ENCODE results near the gene APEH.

The APEH gene

DNA sequence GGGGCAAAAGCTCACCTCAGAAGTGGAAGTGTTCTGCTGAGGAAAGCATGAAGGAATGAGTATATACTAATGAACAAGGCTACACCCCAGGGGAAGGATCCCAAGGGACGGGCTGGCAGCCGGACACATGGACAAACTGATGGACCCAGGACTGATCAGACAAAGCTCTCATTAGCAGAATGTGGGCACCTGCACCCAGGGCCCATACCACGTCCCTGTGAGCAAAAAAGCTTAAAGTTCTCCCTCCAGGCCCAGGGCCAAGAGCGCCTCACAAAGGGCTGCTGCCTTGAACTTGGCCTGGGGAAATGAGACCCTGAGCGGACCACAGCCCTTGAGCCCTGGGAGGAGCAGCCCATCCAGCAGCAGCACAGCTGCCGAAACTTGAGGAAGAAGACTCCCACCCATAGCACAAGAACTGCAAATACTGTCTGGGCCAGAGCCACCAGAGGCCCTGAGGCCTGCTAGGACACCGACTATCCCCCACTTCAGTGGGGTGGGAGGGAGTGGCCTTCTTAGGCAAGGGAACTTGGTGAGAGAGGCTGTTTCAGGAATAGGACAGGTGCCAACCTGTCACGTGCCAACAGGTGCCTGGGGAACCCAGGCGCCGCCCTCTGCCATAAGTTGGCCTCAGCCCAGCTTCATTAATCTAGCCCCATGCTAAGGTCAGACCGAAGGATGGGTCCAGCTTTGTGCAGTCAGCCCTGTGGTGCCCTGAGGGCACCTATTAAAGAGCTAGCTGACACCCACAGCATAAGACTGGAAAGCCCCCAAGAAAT, 51.9 kb downstream of the APEH start:
- H3K36me3 ChIP-seq (ENCODE audit: insufficient read depth, low read depth, low read length), result peaks cover 56% of the 10 kb centered on the region

DNA sequence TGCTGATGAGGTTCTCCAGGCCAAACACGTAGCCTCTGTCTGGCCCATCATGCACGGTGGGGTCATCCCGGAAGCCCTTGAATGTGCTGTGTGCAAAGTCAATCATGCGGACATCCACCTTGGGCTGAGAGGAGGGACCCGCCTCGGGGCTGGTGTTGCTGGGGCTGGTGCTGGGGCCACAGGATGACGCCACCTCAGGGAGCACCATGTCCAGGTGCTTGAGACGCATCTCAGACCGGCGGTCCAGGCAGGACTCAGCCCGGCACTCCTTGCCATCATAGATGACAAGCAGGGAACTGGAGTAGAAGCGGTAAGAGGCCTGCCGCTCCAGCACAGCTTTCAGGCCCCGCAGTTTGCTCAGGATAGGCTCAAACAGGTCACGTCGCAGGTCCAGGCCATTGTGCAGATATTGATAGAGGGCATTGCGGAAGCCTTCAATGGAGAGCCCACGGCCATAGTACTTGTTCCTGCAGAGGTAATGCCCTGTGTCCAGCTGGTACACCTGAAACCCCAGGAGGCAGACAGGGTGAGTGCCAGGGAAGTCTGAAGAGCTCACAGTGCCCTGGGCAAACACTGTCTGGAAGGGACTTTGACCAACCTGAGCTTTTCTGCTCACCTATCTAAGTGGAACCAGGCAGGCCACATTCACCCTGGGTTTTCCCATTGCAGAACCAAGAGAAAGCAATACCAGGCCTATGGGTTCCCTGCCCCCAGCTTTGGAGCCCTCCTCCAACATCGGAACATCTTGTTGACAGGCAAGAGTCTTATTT, 53.2 kb downstream of the APEH start:
- Histone ChIP-seq H3K9ac (ENCODE audit: low read depth, low read length) (no peak overlapping the region), H3K36me3 (ENCODE audit: insufficient read depth, low read depth, low read length) (peaks cover 56% of the 10 kb centered on the region)

More for the DNA sequence above, 51.9 kb downstream of the APEH start:
- H3K27me3 ChIP-seq (ENCODE audit: insufficient read depth, low read length), result no peaks in the 10 kb centered on the region
- H3K9ac ChIP-seq (ENCODE audit: low read depth, low read length), result no peak overlapping the region
- no peak overlapping the region for H3K4me3 ChIP-seq (ENCODE audit: low read length)
- H3K9me3 ChIP-seq (ENCODE audit: insufficient read depth, low read depth, low read length), result no peaks in the 10 kb centered on the region
- H3K4me1 ChIP-seq (ENCODE audit: insufficient read depth, low read length), result peaks cover 6% of the 10 kb centered on the region; the same call in 1 of the 2 replicates
- H3K27ac ChIP-seq (ENCODE audit: low read length), result no peak overlapping the region

DNA sequence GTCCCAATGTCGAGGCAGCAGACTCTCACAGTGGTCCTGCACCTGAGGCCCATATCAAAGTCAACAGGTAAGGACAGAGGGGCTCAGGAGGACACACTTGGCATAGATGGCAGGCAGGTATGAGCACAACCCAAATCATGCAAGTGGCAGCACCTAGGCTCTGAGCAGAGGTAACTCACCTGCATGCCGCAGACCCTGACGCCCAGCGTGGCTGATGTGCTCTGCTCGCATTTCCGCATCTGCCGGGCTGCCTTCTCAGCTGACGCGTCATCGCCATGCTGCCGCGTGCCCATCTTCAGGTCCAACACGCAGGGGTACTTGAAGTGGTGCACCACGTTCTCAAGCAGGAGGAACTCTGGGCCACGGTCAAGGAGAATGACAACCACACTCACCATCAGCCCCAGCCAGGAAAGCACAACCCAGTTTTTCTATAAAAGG, 53.8 kb downstream of the APEH start:
- Histone ChIP-seq H3K9ac (ENCODE audit: low read depth, low read length) (no peak overlapping the region), H3K27ac (ENCODE audit: low read length) (no peak overlapping the region), H3K27me3 (ENCODE audit: insufficient read depth, low read length) (no peaks in the 10 kb centered on the region), H3K4me3 (ENCODE audit: low read length) (no peak overlapping the region), H3K36me3 (ENCODE audit: insufficient read depth, low read depth, low read length) (peaks cover 57% of the 10 kb centered on the region), H3K4me1 (ENCODE audit: insufficient read depth, low read length) (peaks cover 4% of the 10 kb centered on the region; the same call in 1 of the 2 replicates), H3K9me3 (ENCODE audit: insufficient read depth, low read depth, low read length) (no peaks in the 10 kb centered on the region)

More for the DNA sequence above, 53.2 kb downstream of the APEH start:
- H3K27me3 ChIP-seq (ENCODE audit: insufficient read depth, low read length), result no peaks in the 10 kb centered on the region
- no peak overlapping the region for H3K4me3 ChIP-seq (ENCODE audit: low read length)
- H3K4me1 ChIP-seq (ENCODE audit: insufficient read depth, low read length), result peaks cover 6% of the 10 kb centered on the region; the same call in 1 of the 2 replicates
- H3K9me3 ChIP-seq (ENCODE audit: insufficient read depth, low read depth, low read length), result no peaks in the 10 kb centered on the region
- no peak overlapping the region for H3K27ac ChIP-seq (ENCODE audit: low read length)

DNA sequence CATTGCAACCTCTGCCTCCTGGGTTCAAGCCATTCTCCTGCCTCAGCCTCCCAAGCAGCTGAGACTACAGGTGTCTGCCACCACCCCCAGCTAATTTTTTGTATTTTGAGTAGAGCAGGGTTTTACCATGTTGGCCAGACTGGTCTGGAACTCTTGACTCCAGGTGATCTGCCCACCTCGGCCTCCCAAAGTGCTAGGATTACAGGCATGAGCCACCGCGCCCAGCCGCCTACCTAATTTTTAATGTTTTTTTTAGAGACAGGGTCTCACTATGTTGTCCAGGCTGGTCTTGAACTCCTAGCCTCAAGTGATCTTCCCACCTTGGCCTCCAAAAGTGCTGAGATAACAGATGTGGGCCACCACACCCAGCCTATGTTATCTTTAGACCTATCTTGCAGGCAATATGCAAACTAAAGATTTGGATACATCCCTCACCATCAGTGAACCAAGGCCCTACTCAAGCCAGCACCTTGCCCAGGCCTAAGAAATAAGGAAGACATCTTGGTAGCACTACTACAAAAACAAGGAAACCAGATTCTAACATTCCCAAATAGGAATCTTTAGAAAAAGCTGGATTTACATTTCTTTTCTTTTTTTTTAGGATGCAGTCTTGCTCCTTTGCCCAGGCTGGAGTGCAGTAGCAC, 55.9 kb downstream of the APEH start:
- no peak overlapping the region for H3K27ac ChIP-seq (ENCODE audit: low read length)
- H3K27me3 ChIP-seq (ENCODE audit: insufficient read depth, low read length), result no peaks in the 10 kb centered on the region
- H3K4me3 ChIP-seq (ENCODE audit: low read length), result no peak overlapping the region
- no peaks in the 10 kb centered on the region for H3K9me3 ChIP-seq (ENCODE audit: insufficient read depth, low read depth, low read length)
- H3K4me1 ChIP-seq (ENCODE audit: insufficient read depth, low read length), result no peaks in the 10 kb centered on the region
- H3K36me3 ChIP-seq (ENCODE audit: insufficient read depth, low read depth, low read length), result peaks cover 73% of the 10 kb centered on the region
- no peak overlapping the region for H3K9ac ChIP-seq (ENCODE audit: low read depth, low read length)

DNA sequence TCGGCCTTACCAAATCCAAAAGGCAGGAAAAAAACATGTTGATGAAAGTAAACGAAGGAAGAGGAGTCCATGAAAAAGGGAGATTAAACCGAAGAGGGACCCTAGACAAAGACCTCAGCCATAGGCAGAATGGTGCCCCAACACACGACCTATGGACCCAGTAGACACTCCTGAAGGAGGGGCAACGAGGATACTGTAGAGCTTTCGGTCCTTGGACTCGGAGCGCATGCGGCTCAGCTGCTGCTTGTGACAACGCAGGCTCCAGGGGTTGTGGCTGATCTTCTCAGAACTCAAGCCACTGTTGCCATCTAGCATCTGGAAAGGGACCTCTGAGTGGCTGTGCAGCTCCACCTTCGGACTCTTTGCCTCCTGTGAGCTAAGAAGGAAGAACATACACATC, 58.4 kb downstream of the APEH start:
- no peaks in the 10 kb centered on the region for H3K9me3 ChIP-seq (ENCODE audit: insufficient read depth, low read depth, low read length)
- no peak overlapping the region for H3K9ac ChIP-seq (ENCODE audit: low read depth, low read length)
- H3K4me3 ChIP-seq (ENCODE audit: low read length), result no peak overlapping the region
- H3K27ac ChIP-seq (ENCODE audit: low read length), result no peak overlapping the region
- peaks cover 71% of the 10 kb centered on the region for H3K36me3 ChIP-seq (ENCODE audit: insufficient read depth, low read depth, low read length)
- H3K27me3 ChIP-seq (ENCODE audit: insufficient read depth, low read length), result no peaks in the 10 kb centered on the region
- H3K4me1 ChIP-seq (ENCODE audit: insufficient read depth, low read length), result no peaks in the 10 kb centered on the region

DNA sequence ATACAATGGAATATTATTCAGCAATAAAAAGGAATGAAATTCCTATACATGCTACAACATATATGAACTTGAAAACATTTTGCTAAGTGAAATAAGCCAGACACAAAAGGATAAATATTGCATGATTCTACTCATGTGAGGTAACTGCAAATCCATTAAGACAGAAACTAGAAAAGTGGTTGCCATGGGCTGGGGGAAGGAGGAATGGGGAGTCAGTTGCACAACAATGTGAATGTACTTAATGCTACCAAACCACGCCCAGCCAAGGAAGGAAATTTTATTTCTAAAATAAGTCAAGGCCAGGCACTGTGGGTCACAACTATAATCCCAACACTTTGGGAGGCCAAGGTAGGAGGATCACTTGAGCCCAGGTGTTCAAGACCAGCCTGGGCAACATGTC, 59.4 kb downstream of the APEH start:
- Histone ChIP-seq H3K36me3 (ENCODE audit: insufficient read depth, low read depth, low read length) (peaks cover 73% of the 10 kb centered on the region), H3K9ac (ENCODE audit: low read depth, low read length) (no peak overlapping the region), H3K27ac (ENCODE audit: low read length) (no peak overlapping the region), H3K27me3 (ENCODE audit: insufficient read depth, low read length) (no peaks in the 10 kb centered on the region), H3K4me3 (ENCODE audit: low read length) (no peak overlapping the region), H3K4me1 (ENCODE audit: insufficient read depth, low read length) (no peaks in the 10 kb centered on the region), H3K9me3 (ENCODE audit: insufficient read depth, low read depth, low read length) (no peaks in the 10 kb centered on the region)
